CD4-positive, alpha-beta T cell (primary cell): ENCODE results near the gene SCN7A. TPM values are rescaled to one million over a fixed set of nuclear protein-coding genes. Genes with fewer than 3 reads are reported as not detected.

ENCODE experiments used
- ATAC-seq: fragments of 200-7000 bp; cut with Tn5 transposase; one replicate; pipeline ENCODE4 v1.10.0; 2022; ENCODE audit warnings: mild to moderate bottlenecking; ENCODE audit not compliant: poor library complexity
- CTCF ChIA-PET: fragments of 350-600 bp; sonication (Branson Sonifier 250); formaldehyde crosslinking; loops from one replicate; lab custom pipeline; 2021; ENCODE audit warnings: antibody characterized with exemption, inconsistent platforms; lab: Charles Lee
- POLR2A ChIA-PET: fragments of 350-600 bp; sonication (Branson Sonifier 250); formaldehyde crosslinking; loops from one replicate; lab custom pipeline; 2021; ENCODE audit warnings: antibody characterized with exemption, inconsistent platforms; lab: Charles Lee
- DNase-seq, 14 experiments: peaks; one replicate each; pipeline ENCODE4 v3.0.0-alpha.2; 2013 to 2020; ENCODE audit warnings: mixed read lengths in 2 of 14
- H3K27ac ChIP-seq, 2 donors: one replicate each; pipeline versions ENCODE4 v1.5.1 to v1.7.0; 2013; ENCODE audit warnings: low read length in 2 of 2, low read depth in 1 of 2, mild to moderate bottlenecking in 1 of 2
- H3K27me3 ChIP-seq, 2 experiments: 1 replicate in 1 of 2; 2 replicates in 1 of 2; pipeline versions ENCODE4 v1.6.1 to v1.7.0; 2013; ENCODE audit warnings: low read length in 2 of 2, control low read depth in 1 of 2, mild to moderate bottlenecking in 1 of 2, moderate library complexity in 1 of 2; ENCODE audit not compliant: insufficient read depth in 2 of 2, control insufficient read depth in 1 of 2
- H3K36me3 ChIP-seq: one replicate; pipeline ENCODE4 v1.6.1; 2013; ENCODE audit warnings: low read length, control low read depth; ENCODE audit not compliant: insufficient read depth
- H3K4me1 ChIP-seq: one replicate; pipeline ENCODE4 v1.6.1; 2013; ENCODE audit warnings: low read length, control low read depth; ENCODE audit not compliant: insufficient read depth
- H3K4me3 ChIP-seq: one replicate; pipeline ENCODE4 v1.5.1; 2013; ENCODE audit warnings: mild to moderate bottlenecking, low read length, moderate library complexity
- H3K9me3 ChIP-seq, 2 experiments: 1 replicate in 1 of 2; 2 replicates in 1 of 2; pipeline versions ENCODE4 v1.6.1 to v1.7.0; 2013; ENCODE audit warnings: low read length in 2 of 2, mild to moderate bottlenecking in 2 of 2, control low read depth in 1 of 2, moderate library complexity in 1 of 2; ENCODE audit not compliant: control insufficient read depth in 1 of 2, insufficient read depth in 1 of 2
- H3K27ac Mint-ChIP-seq: one replicate; pipeline ENCODE4 v1.8.0; 2020; ENCODE audit warnings: mixed read lengths
- H3K27me3 Mint-ChIP-seq: one replicate; pipeline ENCODE4 v1.8.0; 2021; ENCODE audit warnings: mixed read lengths
- H3K36me3 Mint-ChIP-seq: one replicate; pipeline ENCODE4 v1.8.0; 2021; ENCODE audit warnings: low read depth, mixed read lengths
- H3K4me1 Mint-ChIP-seq: one replicate; pipeline ENCODE4 v1.8.0; 2021; ENCODE audit warnings: low read depth, mixed read lengths
- H3K4me3 Mint-ChIP-seq: one replicate; pipeline ENCODE4 v1.8.0; 2020; ENCODE audit warnings: mild to moderate bottlenecking, mixed read lengths
- H3K9me3 Mint-ChIP-seq: one replicate; pipeline ENCODE4 v1.8.0; 2020; ENCODE audit warnings: mixed read lengths
- CTCF ChIP-seq: fragments of 200-600 bp; IDR thresholded peaks from one replicate; pipeline ENCODE4 v1.8.0; 2022; ENCODE audit warnings: antibody characterized with exemption, mild to moderate bottlenecking
- intact Hi-C, 2 experiments: fragments of 100-400 bp; cut with DNase I in 1 of 2; cut with micrococcal nuclease in 1 of 2; formaldehyde crosslinking; loops; one replicate each; pipeline versions ENCODE4 v1.15.1 to v1.9.0; 2023 to 2025; cut with DNase I, micrococcal nuclease
- total RNA-seq, 174 experiments: library from RNA in 2 of 174; stranded (reverse) in 2 of 174; gene quantifications; one replicate each; pipeline ENCODE4 v1.2.3 and lab custom pipeline; 2021 to 2026

SCN7A gene
- total RNA-seq, 2 experiments from 2014 or later, result not detected

GRCh38 chr2:166394245-166394644, 99.8 kb downstream of the SCN7A start:
- no peak for TF ChIP-seq CTCF
- DNase-seq, result no peak
- Mint-ChIP-seq H3K27me3 (peaks cover 5% of the 10 kb centered on the region), H3K4me3 (no peak overlapping the region), H3K27ac (no peak overlapping the region), H3K36me3 (no peaks in the 10 kb centered on the region), H3K9me3 (peaks cover 6% of the 10 kb centered on the region), H3K4me1 (no peaks in the 10 kb centered on the region)
- H3K27me3 ChIP-seq, result no peaks in the 10 kb centered on the region
- ATAC-seq, result no peak
- H3K27ac ChIP-seq, result no peak overlapping the region
- no peak overlapping the region for H3K4me3 ChIP-seq
- H3K4me1 ChIP-seq, result no peaks in the 10 kb centered on the region
- H3K9me3 ChIP-seq, result no peaks in the 10 kb centered on the region
- intact Hi-C loops, result no loop called here
- H3K36me3 ChIP-seq, result no peaks in the 10 kb centered on the region
- POLR2A ChIA-PET, result no interaction called here
- CTCF ChIA-PET, result no interaction called here

- H3K9me3 Mint-ChIP-seq, result peaks cover 6% of the 10 kb centered on the region
- Histone ChIP-seq H3K27me3 (no peaks in the 10 kb centered on the region), H3K4me3 (no peak overlapping the region), H3K9me3 (no peaks in the 10 kb centered on the region), H3K27ac (no peak overlapping the region), H3K4me1 (no peaks in the 10 kb centered on the region), H3K36me3 (no peaks in the 10 kb centered on the region)
- H3K27me3 Mint-ChIP-seq, result peaks cover 5% of the 10 kb centered on the region
- no peaks in the 10 kb centered on the region for H3K4me1 Mint-ChIP-seq
- POLR2A ChIA-PET, result no interaction called here
- TF ChIP-seq CTCF, result no peak
- ATAC-seq, result no peak
- CTCF ChIA-PET, result no interaction called here
- H3K4me3 Mint-ChIP-seq, result no peak overlapping the region
- no peak for DNase-seq
- H3K27ac Mint-ChIP-seq, result no peak overlapping the region
- no peaks in the 10 kb centered on the region for H3K36me3 Mint-ChIP-seq
- intact Hi-C loops, result no loop called here
These were observed 101.0 kb downstream of the SCN7A start for GRCh38 chr2:166393008-166393407.

GRCh38 chr2:166388481-166389070, 105.5 kb downstream of the SCN7A start:
- ATAC-seq (no peak), DNase-seq (no peak)
- Histone ChIP-seq H3K27me3 (no peaks in the 10 kb centered on the region), H3K4me3 (no peak overlapping the region), H3K36me3 (no peaks in the 10 kb centered on the region), H3K27ac (no peak overlapping the region), H3K4me1 (no peaks in the 10 kb centered on the region), H3K9me3 (no peaks in the 10 kb centered on the region)
- Mint-ChIP-seq H3K27me3 (no peaks in the 10 kb centered on the region), H3K4me1 (no peaks in the 10 kb centered on the region), H3K4me3 (no peak overlapping the region), H3K36me3 (no peaks in the 10 kb centered on the region), H3K27ac (no peak overlapping the region), H3K9me3 (no peaks in the 10 kb centered on the region)
- intact Hi-C loops, result no loop called here
- TF ChIP-seq CTCF, result no peak
- CTCF ChIA-PET, result no interaction called here
- POLR2A ChIA-PET, result no interaction called here
